Fibroblast of peridontal ligament (primary cell): ENCODE data around the gene BOD1L1.

Experiments used
- DNase-seq: peaks from one replicate; pipeline ENCODE4 v3.0.0-alpha.2; 2010; ENCODE audit errors: extremely low read depth

Gene BOD1L1

GRCh38 chr4:13627606-13628311 lies at the start of gene BOD1L1:
Gene BOD1L1, minus strand, starts transcription at chr4:13627725. Its CDS starts 138 bp downstream, at chr4:13627587.
- DNase-seq, result peak; percentile 90

- DNase-seq, result no peak
Measured at GRCh38 chr4:13674971-13675370, 47.4 kb upstream of the BOD1L1 start.

DNA sequence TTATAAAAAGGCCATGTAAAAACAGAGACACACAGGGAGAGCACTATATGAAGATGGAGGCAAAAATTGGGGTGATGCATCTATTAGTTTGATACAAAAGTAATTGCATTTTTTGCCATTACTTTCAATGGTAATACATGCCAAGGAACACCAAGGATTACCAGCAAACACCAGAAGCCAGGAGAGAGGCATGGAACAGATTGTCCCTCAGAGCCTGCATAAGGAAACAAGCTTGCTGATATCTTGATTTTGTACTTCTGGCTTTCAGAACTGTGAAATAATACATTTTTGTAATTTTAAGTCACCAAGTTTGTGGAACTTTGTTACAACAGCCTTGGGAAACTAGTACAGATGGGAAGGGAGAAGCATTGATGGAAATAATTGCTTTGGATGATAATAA lies 45.6 kb upstream of the BOD1L1 start:
- no peak for DNase-seq

DNA sequence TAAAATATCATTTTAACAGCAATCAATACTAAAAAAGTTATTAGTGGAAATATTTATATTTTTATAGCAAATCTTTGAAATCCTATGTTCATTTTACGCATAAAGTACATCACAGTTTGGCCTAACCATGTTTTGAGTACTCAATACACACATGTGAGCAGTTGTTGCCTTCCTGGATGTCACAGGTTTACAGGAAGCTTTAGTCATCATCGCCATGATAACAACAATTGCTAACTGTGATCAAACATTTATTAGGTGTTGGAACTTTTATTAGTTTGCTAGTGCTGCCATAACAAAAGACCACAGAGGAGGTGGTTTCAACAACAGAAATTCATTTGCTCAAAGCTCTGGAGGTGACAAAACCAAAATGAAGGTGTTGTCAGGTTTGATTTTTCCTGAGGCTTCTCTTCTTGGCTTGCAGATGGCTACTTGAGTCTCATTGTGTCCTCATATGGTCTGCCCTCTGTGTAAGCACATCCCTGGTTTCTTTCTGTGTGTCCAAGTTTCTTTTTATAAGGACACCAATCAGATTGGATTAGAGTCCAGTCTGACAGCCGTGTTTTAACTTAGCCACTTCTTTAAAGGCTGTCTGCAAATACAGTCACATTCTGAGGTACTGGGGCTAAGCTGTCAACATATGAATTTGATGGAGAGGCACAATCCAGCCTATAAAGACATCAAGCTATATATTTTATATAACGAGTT lies 43.1 kb upstream of the BOD1L1 start:
- DNase-seq, result no peak

GRCh38 chr4:13665701-13666660 lies 38.5 kb upstream of the BOD1L1 start:
- peak; percentile 29 for DNase-seq

DNA sequence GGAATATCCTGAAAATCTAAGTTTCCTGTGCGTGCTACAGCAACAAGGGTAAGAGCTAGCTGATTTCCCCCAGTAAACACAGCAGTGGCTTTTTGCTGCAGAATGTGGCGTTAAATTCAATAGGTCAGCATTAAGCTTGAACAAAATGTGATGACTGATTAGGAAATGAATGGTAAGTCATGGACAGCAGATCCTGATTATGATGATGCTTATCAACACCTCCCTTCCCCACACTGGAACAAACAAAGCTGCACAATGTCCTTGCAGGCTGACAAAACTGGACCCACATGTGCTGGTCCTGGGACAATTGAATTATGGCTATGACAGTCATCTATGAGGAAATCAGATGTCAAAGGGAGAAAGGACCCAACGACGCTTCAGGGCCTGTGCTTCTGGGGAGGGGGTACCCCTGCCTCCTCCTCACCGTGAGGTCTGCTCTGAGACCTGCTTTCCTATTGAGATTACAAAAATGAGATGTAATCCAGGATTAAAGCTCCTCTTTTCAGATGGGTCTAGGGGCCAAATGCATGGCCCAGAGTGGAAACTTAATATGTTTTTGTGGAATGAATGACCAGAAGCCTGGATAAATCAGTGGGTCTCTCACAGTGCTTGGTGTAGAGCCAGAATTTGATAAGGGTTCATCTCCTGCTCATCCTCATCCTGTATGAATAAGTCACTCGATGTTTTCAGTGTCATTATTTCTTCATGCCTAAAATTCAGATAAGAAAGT lies 32.0 kb upstream of the BOD1L1 start:
- DNase-seq, result no peak

- DNase-seq, result peak; percentile 91
Measured at GRCh38 chr4:13656569-13657405, 29.3 kb upstream of the BOD1L1 start.

- DNase-seq, result peak; percentile 72
Measured at GRCh38 chr4:13654162-13654797, 26.8 kb upstream of the BOD1L1 start.

DNA sequence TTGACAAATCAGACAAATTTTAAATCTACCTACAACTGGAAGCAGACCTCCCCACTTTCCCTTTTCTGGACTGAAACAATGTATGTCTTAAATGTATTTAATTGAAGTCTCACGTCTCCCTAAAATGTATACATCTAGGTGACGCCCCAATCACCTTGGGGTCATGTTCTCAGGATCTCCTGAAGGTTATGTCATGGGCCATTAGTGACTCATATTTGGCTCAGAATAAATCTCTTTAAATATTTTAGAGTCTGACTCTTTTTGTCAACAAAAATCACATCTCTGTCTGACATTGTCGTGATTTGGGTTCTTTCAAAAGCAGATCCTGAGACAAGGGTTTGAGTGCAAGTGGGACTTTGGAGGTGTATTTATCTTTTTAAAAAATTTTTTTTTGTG lies 26.2 kb upstream of the BOD1L1 start:
- DNase-seq, result no peak

GRCh38 chr4:13647031-13647430 lies 19.5 kb upstream of the BOD1L1 start:
- no peak for DNase-seq

DNA sequence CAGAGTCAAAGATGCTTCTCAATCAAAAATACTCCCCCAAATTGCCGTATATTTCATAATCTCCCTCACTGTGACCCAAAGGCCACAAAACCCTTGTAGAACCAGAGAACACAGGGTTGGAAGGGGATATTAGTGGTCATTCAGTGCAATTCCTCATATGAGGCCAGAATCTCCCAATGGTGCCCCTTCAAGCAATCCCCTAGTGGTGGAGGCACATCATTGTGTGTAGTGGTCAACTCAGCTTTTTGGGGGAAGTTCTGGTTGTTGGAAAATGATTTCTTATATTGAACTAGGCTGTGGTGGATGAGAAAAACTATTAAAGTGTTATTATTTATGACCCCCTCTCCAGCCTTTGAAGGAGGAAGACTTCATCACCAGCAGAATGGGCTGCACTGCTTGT lies 17.6 kb upstream of the BOD1L1 start:
- no peak for DNase-seq

- peak; percentile 78 for DNase-seq
Measured at GRCh38 chr4:13642170-13642950, 14.8 kb upstream of the BOD1L1 start.

DNA sequence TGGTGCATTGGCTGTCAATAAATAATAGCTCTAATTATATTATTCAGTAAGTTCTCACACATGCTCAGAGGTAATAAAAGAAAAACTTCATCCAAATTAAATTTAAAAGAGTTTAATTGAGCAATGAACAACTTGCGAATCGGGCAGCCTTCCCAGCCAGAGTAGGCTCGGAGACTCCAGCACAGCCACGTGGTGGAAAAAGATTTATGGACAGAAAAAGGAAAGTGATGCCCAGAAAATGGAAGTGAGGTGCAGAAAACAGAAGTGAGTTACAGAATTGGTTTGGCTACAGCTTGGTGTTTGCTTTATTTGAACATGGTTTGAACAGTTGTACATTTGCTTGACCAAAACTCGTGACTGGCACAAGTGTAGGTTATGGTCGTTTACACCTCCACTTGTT lies 13.6 kb upstream of the BOD1L1 start:
- DNase-seq, result no peak

DNA sequence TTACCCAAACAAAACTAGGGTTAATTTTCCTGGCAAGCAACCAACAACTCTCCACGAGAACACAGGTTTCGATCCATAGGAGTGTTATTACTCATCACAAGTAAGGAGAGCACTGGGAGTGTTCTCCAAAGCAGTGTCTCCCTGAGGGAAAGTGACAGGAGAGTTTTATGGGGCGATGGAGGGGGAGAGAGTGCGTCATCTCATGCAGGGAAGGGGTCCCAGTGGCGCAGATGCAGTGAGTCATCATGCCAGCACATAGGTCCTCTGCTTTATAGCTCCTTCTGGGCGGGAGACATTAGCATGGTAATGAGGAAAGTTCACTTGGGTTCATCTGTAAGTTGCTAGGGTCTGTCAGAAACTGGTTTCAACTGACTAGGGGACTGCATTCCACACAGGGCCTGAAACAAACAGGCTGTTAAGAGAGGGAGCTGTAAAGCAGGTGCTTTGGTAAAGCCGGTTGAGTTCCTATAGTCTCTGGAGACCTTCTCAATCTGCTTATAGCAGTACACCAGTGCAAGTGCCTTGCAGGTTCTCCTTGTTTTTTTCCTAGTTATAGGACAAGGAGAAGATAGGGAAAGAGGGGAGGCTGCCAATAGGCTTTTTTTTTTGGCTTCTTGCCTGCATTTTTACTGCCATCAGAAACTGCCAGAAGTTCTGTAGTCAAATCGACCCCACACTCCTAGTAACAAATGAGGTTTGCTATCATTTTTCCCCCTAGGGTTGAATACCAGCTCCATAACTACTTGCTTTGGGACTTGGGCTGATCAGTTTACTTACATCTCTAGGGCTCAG lies 12.8 kb upstream of the BOD1L1 start:
- peak; percentile 42 for DNase-seq

DNA sequence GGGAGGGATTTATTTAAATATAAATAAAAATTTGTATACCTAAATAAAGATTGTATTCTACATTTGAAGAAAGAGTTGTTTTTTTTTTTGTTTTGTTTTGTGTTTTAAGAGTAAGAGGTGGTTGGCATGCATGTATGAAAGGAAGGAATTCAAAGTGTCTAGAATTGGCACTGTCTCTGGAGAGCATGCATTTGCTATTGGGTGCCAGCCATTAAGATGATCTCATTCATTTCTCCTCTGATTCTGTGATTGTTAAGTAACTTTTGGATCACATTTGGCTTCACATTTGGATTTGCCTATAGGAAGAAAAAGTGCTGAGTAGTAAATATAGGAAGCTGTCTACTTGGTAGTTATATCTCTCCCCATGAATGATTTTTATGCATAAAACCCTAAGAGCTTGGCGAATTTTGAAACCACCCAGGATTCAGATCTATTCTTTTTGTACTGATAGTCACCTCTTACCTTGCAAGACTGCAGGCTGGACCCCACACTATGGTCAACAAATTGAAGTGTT lies 7.8 kb upstream of the BOD1L1 start:
- DNase-seq, result peak; percentile 58

GRCh38 chr4:13633671-13634070 lies 6.1 kb upstream of the BOD1L1 start:
- DNase-seq, result no peak

DNA sequence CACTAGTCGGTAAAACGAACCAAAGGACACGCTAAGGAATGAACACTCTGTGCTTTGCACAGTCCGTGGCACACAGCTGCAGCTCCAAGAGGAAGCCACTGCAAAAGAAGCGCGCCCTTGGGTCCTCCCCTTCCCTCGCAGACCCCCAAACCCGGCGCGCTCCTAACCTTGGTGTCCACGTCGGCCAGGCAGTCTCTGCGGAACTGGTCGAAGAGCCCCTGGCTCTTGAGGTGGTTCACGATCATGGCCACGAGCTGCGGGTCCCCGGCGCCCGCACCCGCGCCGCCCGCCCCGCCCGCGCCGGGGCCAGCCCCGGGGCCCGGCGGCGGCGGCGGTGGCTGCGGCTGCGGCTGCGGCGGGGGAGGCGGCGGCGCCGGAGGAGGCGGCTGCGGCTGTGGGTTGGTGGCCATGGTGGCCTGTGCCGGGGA lies 333 bp downstream of the BOD1L1 start:
- no peak for DNase-seq

GRCh38 chr4:13626492-13627177 lies 890 bp downstream of the BOD1L1 start:
- no peak for DNase-seq
